Liver (tissue), 3 donors: ENCODE measurements around the gene RUFY4.

Experiments
- ATF3 ChIP-seq: IDR thresholded peaks from 2 replicates; pipeline ENCODE4 v1.6.1; 2016; ENCODE audit warnings: antibody characterized with exemption
- CTCF ChIP-seq: fragments of 150-350 bp; IDR thresholded peaks from 2 replicates; pipeline ENCODE4 v1.5.1; 2017; ENCODE audit warnings: improper control_type of control experiment, low read depth, low read length; ENCODE audit not compliant: missing input control
- EGR1 ChIP-seq, 2 donors: IDR thresholded peaks; 2 replicates each; pipeline ENCODE4 v1.6.1; 2016 to 2018; ENCODE audit warnings: antibody characterized with exemption in 2 of 2, low read depth in 2 of 2
- FOXA1 ChIP-seq: IDR thresholded peaks from 2 replicates; pipeline ENCODE4 v1.6.1; 2016; ENCODE audit warnings: antibody characterized with exemption
- GABPA ChIP-seq, 2 donors: IDR thresholded peaks in 1 of 2; conservative IDR thresholded peaks in 1 of 2; 2 replicates each; pipeline ENCODE4 v1.6.1; 2016; ENCODE audit warnings: antibody characterized with exemption in 2 of 2, mild to moderate bottlenecking in 1 of 2, moderate library complexity in 1 of 2
- MAX ChIP-seq: IDR thresholded peaks from 2 replicates; pipeline ENCODE4 v1.6.1; 2016; ENCODE audit warnings: antibody characterized with exemption
- RAD21 ChIP-seq, 2 donors: IDR thresholded peaks; 2 replicates each; pipeline ENCODE4 v1.6.1; 2016; ENCODE audit warnings: antibody characterized with exemption in 2 of 2, mild to moderate bottlenecking in 2 of 2
- RXRA ChIP-seq, 2 donors: IDR thresholded peaks; 2 replicates each; pipeline ENCODE4 v1.6.1; 2017 to 2018; ENCODE audit warnings: antibody characterized with exemption in 2 of 2, mild to moderate bottlenecking in 1 of 2
- TAF1 ChIP-seq: conservative IDR thresholded peaks from 2 replicates; pipeline ENCODE4 v1.6.1; 2016; ENCODE audit warnings: antibody characterized with exemption, mild to moderate bottlenecking
- YY1 ChIP-seq: IDR thresholded peaks from 2 replicates; pipeline ENCODE4 v1.6.1; 2016; ENCODE audit warnings: antibody characterized with exemption, mild to moderate bottlenecking
- TF ChIP-seq, protein P1 (sequence below): IDR thresholded peaks from 2 replicates; pipeline ENCODE4 v1.6.1; 2016; ENCODE audit warnings: antibody characterized with exemption, mild to moderate bottlenecking
- donor health status: healthy.
- donor health status: healthy.

GRCh38 chr2:218035463-218036100 is 33.5 kb upstream of the RUFY4 start:
- no peak for TF ChIP-seq CTCF
- TF ChIP-seq FOXA1: no peak
- TF ChIP-seq, protein P1, sequence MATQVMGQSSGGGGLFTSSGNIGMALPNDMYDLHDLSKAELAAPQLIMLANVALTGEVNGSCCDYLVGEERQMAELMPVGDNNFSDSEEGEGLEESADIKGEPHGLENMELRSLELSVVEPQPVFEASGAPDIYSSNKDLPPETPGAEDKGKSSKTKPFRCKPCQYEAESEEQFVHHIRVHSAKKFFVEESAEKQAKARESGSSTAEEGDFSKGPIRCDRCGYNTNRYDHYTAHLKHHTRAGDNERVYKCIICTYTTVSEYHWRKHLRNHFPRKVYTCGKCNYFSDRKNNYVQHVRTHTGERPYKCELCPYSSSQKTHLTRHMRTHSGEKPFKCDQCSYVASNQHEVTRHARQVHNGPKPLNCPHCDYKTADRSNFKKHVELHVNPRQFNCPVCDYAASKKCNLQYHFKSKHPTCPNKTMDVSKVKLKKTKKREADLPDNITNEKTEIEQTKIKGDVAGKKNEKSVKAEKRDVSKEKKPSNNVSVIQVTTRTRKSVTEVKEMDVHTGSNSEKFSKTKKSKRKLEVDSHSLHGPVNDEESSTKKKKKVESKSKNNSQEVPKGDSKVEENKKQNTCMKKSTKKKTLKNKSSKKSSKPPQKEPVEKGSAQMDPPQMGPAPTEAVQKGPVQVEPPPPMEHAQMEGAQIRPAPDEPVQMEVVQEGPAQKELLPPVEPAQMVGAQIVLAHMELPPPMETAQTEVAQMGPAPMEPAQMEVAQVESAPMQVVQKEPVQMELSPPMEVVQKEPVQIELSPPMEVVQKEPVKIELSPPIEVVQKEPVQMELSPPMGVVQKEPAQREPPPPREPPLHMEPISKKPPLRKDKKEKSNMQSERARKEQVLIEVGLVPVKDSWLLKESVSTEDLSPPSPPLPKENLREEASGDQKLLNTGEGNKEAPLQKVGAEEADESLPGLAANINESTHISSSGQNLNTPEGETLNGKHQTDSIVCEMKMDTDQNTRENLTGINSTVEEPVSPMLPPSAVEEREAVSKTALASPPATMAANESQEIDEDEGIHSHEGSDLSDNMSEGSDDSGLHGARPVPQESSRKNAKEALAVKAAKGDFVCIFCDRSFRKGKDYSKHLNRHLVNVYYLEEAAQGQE: no peak
- no peak for TF ChIP-seq MAX
- no peak for TF ChIP-seq RAD21 (IDR thresholded peaks at IDR 0.05)
- no peak for TF ChIP-seq ATF3
- no peak for TF ChIP-seq TAF1
- no peak for TF ChIP-seq GABPA (IDR thresholded peaks at IDR 0.05 in 1 of 2, conservative IDR thresholded peaks at IDR 0.05 in 1 of 2)
- no peak for TF ChIP-seq EGR1 (IDR thresholded peaks at IDR 0.05; ENCODE audit: low read depth in 2 of 2)
- TF ChIP-seq YY1: no peak
- no peak for TF ChIP-seq RXRA (IDR thresholded peaks at IDR 0.05)
